IMR-90 (cell line): ENCODE results near the gene LRRC10B. TPM values are rescaled to one million over a fixed set of nuclear protein-coding genes. Genes with fewer than 3 reads are reported as not detected.

Source experiments
- ATAC-seq: fragments of 200-7000 bp; cut with Tn5 transposase; 2 replicates; pipeline ENCODE4 v1.9.1; 2020; ENCODE audit warnings: low read depth, mild to moderate bottlenecking, moderate library complexity
- BruUV-seq: library from RNA; stranded (reverse); fragments of 400-500 nt; replicated peaks from 2 replicates; lab custom pipeline; 2021; lab: Mats Ljungman, UMichigan
- CTCF ChIA-PET: fragments of 300-600 bp; formaldehyde crosslinking; extraction: SDS; loops from one replicate; lab custom pipeline; 2021; ENCODE audit warnings: antibody characterized with exemption; lab: Yijun Ruan, JAX
- POLR2A ChIA-PET: fragments of 300-600 bp; sonication (Branson Sonifier 250); formaldehyde crosslinking; loops from one replicate; lab custom pipeline; 2022; ENCODE audit warnings: antibody characterized with exemption; ENCODE audit not compliant: unreplicated experiment; lab: Charles Lee
- DNase-seq: peaks from one replicate; pipeline ENCODE4 v3.0.0; 2013
- H2AFZ ChIP-seq: replicated peaks from 2 replicates; pipeline ENCODE3; 2013; ENCODE audit warnings: low read length, mild to moderate bottlenecking; ENCODE audit not compliant: poor library complexity
- H2AK5ac ChIP-seq: 2 replicates; pipeline ENCODE4 v1.6.1; 2013; ENCODE audit warnings: low read depth, low read length, inconsistent platforms
- H2AK9ac ChIP-seq: replicated peaks from 2 replicates; pipeline ENCODE3; 2013; ENCODE audit warnings: mild to moderate bottlenecking, low read depth, low read length, moderate library complexity; ENCODE audit not compliant: poor library complexity
- H2BK120ac ChIP-seq: 2 replicates; pipeline ENCODE4 v1.6.1; 2013; ENCODE audit warnings: low read depth, low read length, inconsistent platforms
- H2BK15ac ChIP-seq: 3 replicates; pipeline ENCODE4 v1.6.1; 2013; ENCODE audit warnings: low read depth, low read length, inconsistent platforms
- H2BK20ac ChIP-seq: 2 replicates; pipeline ENCODE4 v1.6.1; 2013; ENCODE audit warnings: low read depth, mild to moderate bottlenecking, inconsistent platforms, low read length, moderate library complexity
- H2BK5ac ChIP-seq: 2 replicates; pipeline ENCODE4 v1.6.1; 2013; ENCODE audit warnings: mild to moderate bottlenecking, low read depth, low read length, inconsistent platforms; ENCODE audit not compliant: poor library complexity, severe bottlenecking
- H3K14ac ChIP-seq: replicated peaks from 2 replicates; pipeline ENCODE4 v1.6.1; 2013; ENCODE audit warnings: low read depth, low read length, inconsistent platforms
- H3K18ac ChIP-seq: 2 replicates; pipeline ENCODE4 v1.6.1; 2013; ENCODE audit warnings: low read depth, low read length, control low read depth
- H3K23ac ChIP-seq: 2 replicates; pipeline ENCODE4 v1.6.1; 2013; ENCODE audit warnings: low read depth, low read length, inconsistent platforms
- H3K27ac ChIP-seq: 2 replicates; pipeline ENCODE4 v1.5.1; 2013; ENCODE audit warnings: mild to moderate bottlenecking, control low read depth, low read length; ENCODE audit not compliant: insufficient read depth
- H3K27me3 ChIP-seq: 2 replicates; pipeline ENCODE4 v1.6.1; 2013; ENCODE audit warnings: low read length; ENCODE audit not compliant: control insufficient read depth, insufficient read depth
- H3K36me3 ChIP-seq: 2 replicates; pipeline ENCODE4 v1.6.1; 2013; ENCODE audit warnings: low read length, mixed read lengths; ENCODE audit not compliant: control insufficient read depth, insufficient read depth
- H3K4ac ChIP-seq: 2 replicates; pipeline ENCODE4 v1.6.1; 2013; ENCODE audit warnings: low read depth, low read length, inconsistent platforms
- H3K4me1 ChIP-seq: 2 replicates; pipeline ENCODE4 v1.6.1; 2013; ENCODE audit warnings: low read length, mixed read lengths; ENCODE audit not compliant: control insufficient read depth, insufficient read depth
- H3K4me2 ChIP-seq: 2 replicates; pipeline ENCODE4 v1.6.1; 2013; ENCODE audit warnings: low read depth, mild to moderate bottlenecking, control low read depth, low read length, moderate library complexity
- H3K4me3 ChIP-seq: 2 replicates; pipeline ENCODE4 v1.5.1; 2013; ENCODE audit warnings: low read depth, mild to moderate bottlenecking, control low read depth, low read length, moderate library complexity; ENCODE audit not compliant: insufficient read depth
- H3K56ac ChIP-seq: 2 replicates; pipeline ENCODE4 v1.6.1; 2013; ENCODE audit warnings: low read length, inconsistent platforms; ENCODE audit not compliant: insufficient read depth; ENCODE audit errors: extremely low read depth
- H3K79me1 ChIP-seq, 2 experiments: 2 replicates each; pipeline ENCODE4 v1.6.1; 2013; ENCODE audit warnings: low read length in 2 of 2, inconsistent platforms in 1 of 2, low read depth in 1 of 2
- H3K9ac ChIP-seq: 2 replicates; pipeline ENCODE4 v1.6.1; 2013; ENCODE audit warnings: low read depth, low read length, control low read depth
- H3K9me1 ChIP-seq: 2 replicates; pipeline ENCODE4 v1.6.1; 2013; ENCODE audit warnings: low read length, inconsistent platforms; ENCODE audit not compliant: insufficient read depth
- H3K9me3 ChIP-seq: 2 replicates; pipeline ENCODE4 v1.6.1; 2013; ENCODE audit warnings: low read length; ENCODE audit not compliant: control insufficient read depth, insufficient read depth
- H4K20me1 ChIP-seq: 2 replicates; pipeline ENCODE4 v1.6.1; 2013; ENCODE audit warnings: low read length, inconsistent platforms; ENCODE audit not compliant: insufficient read depth
- H4K5ac ChIP-seq: 2 replicates; pipeline ENCODE4 v1.6.1; 2013; ENCODE audit warnings: mild to moderate bottlenecking, low read depth, low read length, control low read depth
- H4K8ac ChIP-seq, 2 experiments: 2 replicates each; pipeline ENCODE4 v1.6.1; 2013; ENCODE audit warnings: low read depth in 2 of 2, low read length in 2 of 2, control low read depth in 1 of 2, inconsistent platforms in 1 of 2
- H4K91ac ChIP-seq: 2 replicates; pipeline ENCODE4 v1.6.1; 2013; ENCODE audit warnings: low read depth, low read length, inconsistent platforms; ENCODE audit not compliant: insufficient read depth
- BHLHE40 ChIP-seq: fragments of 150-350 bp; IDR thresholded peaks from 2 replicates; pipeline ENCODE4 v1.6.1; 2016; ENCODE audit warnings: mild to moderate bottlenecking, low read depth, low read length
- CHD1 ChIP-seq: IDR thresholded peaks from 2 replicates; pipeline ENCODE4 v1.6.1; 2012; ENCODE audit warnings: low read depth, low read length, improper control_type of control experiment
- MAFK ChIP-seq: IDR thresholded peaks from 2 replicates; pipeline ENCODE4 v1.6.1; 2012; ENCODE audit warnings: low read depth, low read length, improper control_type of control experiment
- NFE2L2 ChIP-seq: fragments of 150-350 bp; IDR thresholded peaks from 2 replicates; pipeline ENCODE4 v1.6.1; 2016; ENCODE audit warnings: low read depth, mild to moderate bottlenecking, low read length
- POLR2A ChIP-seq: IDR thresholded peaks from 2 replicates; pipeline ENCODE4 v1.6.1; 2012; ENCODE audit warnings: mild to moderate bottlenecking, low read depth, low read length
- RCOR1 ChIP-seq: IDR thresholded peaks from 2 replicates; pipeline ENCODE4 v1.6.1; 2012; ENCODE audit warnings: mild to moderate bottlenecking, low read length, improper control_type of control experiment; ENCODE audit not compliant: insufficient replicate concordance
- WGBS, 2 experiments: methylation state at CpG; one replicate each; pipeline versions ENCODE4 v1.1.5 to v1.1.7; 2013; ENCODE audit warnings: missing lambda C conversion rate in 2 of 2; ENCODE audit not compliant: insufficient read length in 1 of 2; ENCODE audit errors: extremely low coverage in 2 of 2; 5-methylcytosine and 5-hydroxymethylcytosine counted together
- dilution Hi-C: fragments of 300-500 bp; cut with HindIII; formaldehyde crosslinking; loops from one replicate; pipeline ENCODE4 v1.14.3; 2018; ENCODE audit warnings: low sequenced_read_pairs; ENCODE audit not compliant: unreplicated experiment
- in situ Hi-C: fragments of 300-500 bp; cut with MboI; formaldehyde crosslinking; loops from 3 replicates; pipeline ENCODE4 v1.14.3; 2019; ENCODE audit warnings: low sequenced_read_pairs, inconsistent platforms, mixed read lengths
- intact Hi-C: fragments of 100-400 bp; cut with micrococcal nuclease; formaldehyde crosslinking; loops from 2 replicates; pipeline ENCODE4 v1.10.0; 2022
- polyA plus RNA-seq, 3 experiments: library from polyadenylated mRNA; depleted of rRNA; stranded (reverse); fragments of >200 nt; gene quantifications; 2 replicates each; pipeline ENCODE4 v1.2.3, GENCODE V29; 2012; ENCODE audit warnings: low replicate concordance in 1 of 3
- total RNA-seq: library from RNA; depleted of rRNA; stranded (reverse); fragments of >200 nt; gene quantifications from 2 replicates; pipeline ENCODE4 v1.2.3, GENCODE V29; 2012
- TF ChIP-seq, protein P1 (sequence below): fragments of 150-350 bp; IDR thresholded peaks from 2 replicates; pipeline ENCODE4 v1.6.1; 2016; ENCODE audit warnings: low read depth, mild to moderate bottlenecking, low read length, moderate library complexity, borderline replicate concordance
- TF ChIP-seq, protein P2 (sequence below): fragments of 150-350 bp; IDR thresholded peaks from 2 replicates; pipeline ENCODE4 v1.6.1; 2017; ENCODE audit warnings: mild to moderate bottlenecking, antibody characterized with exemption, low read length, low read depth

Gene LRRC10B
- total and polyA plus RNA-seq, 2 of the 4 experiments (the other 2 are of a cell fraction), result not detected

DNA sequence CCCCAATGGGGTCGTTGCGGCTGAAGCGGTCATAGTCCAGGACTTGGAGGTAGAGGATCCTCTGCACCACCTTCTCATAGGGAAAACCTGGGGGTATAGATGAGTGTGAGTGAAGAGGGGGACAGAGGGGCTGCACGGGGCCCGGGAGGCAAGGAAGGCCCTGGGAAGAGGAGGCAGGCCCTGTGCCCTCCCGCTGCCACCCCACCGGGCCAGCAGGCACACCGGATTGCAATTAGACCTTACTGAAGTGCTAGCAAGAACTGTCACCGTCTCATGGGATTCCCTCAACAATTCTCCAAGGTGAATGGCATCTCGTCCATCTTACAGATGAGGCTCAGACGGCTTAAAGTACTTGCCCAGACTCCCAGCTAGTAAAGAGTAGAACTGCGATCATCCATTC is 15.9 kb downstream of the LRRC10B start:
- Histone ChIP-seq H4K5ac (no peak overlapping the region), H3K36me3 (no peaks in the 10 kb centered on the region), H3K23ac (no peak overlapping the region), H3K4ac (no peak overlapping the region), H2BK15ac (no peak overlapping the region), H3K4me1 (no peaks in the 10 kb centered on the region), H4K91ac (no peak overlapping the region), H2AFZ (no peak overlapping the region), H2AK9ac (no peak overlapping the region), H2AK5ac (no peak overlapping the region), H3K18ac (no peak overlapping the region), H3K9ac (no peak overlapping the region), H3K79me1 (no peaks in the 10 kb centered on the region), H4K20me1 (no peaks in the 10 kb centered on the region), H4K8ac (no peak overlapping the region), H2BK5ac (no peak overlapping the region), H3K56ac (no peak overlapping the region), H3K4me2 (no peak overlapping the region), H3K9me3 (0 out of 2 replicates have a peak, but pooled peaks cover 2% of the 10 kb centered on the region), H3K27me3 (peaks cover 78% of the 10 kb centered on the region), H2BK120ac (no peak overlapping the region), H3K9me1 (no peaks in the 10 kb centered on the region), H3K4me3 (no peak overlapping the region), H3K14ac (no peak overlapping the region), H3K27ac (no peak overlapping the region), H2BK20ac (no peak overlapping the region)
- DNase-seq (no peak), ATAC-seq (no peak)
- BruUV-seq, result no TSS peak
- 78% methylated on average over 4 of the region's 12 CpGs; no CpG with 5 or more reads in 1 of the 2 experiments for WGBS, 2 experiments
- dilution Hi-C loops, result no loop called here
- in situ Hi-C loops, result no loop called here
- ChIA-PET CTCF (interaction anchor here (0.7 kb wide), 1 partner anchor 64 kb away, joined by 3 read pairs; no protein-coding TSS in a partner anchor), POLR2A (no interaction called here)
- TF ChIP-seq BHLHE40 (no peak), CHD1 (no peak), RCOR1 (no peak), MAFK (no peak), NFE2L2 (no peak), POLR2A (no peak)
- TF ChIP-seq, protein P1, sequence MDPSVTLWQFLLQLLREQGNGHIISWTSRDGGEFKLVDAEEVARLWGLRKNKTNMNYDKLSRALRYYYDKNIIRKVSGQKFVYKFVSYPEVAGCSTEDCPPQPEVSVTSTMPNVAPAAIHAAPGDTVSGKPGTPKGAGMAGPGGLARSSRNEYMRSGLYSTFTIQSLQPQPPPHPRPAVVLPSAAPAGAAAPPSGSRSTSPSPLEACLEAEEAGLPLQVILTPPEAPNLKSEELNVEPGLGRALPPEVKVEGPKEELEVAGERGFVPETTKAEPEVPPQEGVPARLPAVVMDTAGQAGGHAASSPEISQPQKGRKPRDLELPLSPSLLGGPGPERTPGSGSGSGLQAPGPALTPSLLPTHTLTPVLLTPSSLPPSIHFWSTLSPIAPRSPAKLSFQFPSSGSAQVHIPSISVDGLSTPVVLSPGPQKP, result no peak
- TF ChIP-seq, protein P2, sequence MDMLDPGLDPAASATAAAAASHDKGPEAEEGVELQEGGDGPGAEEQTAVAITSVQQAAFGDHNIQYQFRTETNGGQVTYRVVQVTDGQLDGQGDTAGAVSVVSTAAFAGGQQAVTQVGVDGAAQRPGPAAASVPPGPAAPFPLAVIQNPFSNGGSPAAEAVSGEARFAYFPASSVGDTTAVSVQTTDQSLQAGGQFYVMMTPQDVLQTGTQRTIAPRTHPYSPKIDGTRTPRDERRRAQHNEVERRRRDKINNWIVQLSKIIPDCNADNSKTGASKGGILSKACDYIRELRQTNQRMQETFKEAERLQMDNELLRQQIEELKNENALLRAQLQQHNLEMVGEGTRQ, result no peak
- intact Hi-C loops, result no loop called here
